Activated effector memory CD4-positive, alpha-beta T cell treated with anti-CD3 and anti-CD28 coated beads, Interleukin-2, amount 50 U/mL, for 16 hours (primary cell): ENCODE data around the gene LITAF.
A peak's percentile ranks its signal among the peaks of the same experiment; 100 is the strongest.
"Not testable (repeated sequence)": the region's sequence is repeated elsewhere in the genome, so short reads cannot be mapped to it uniquely, and the experiment has no call there.

Experiments used
- DNase-seq: peaks from one replicate; pipeline ENCODE4 v3.0.0-alpha.2; 2020

Gene LITAF

DNA sequence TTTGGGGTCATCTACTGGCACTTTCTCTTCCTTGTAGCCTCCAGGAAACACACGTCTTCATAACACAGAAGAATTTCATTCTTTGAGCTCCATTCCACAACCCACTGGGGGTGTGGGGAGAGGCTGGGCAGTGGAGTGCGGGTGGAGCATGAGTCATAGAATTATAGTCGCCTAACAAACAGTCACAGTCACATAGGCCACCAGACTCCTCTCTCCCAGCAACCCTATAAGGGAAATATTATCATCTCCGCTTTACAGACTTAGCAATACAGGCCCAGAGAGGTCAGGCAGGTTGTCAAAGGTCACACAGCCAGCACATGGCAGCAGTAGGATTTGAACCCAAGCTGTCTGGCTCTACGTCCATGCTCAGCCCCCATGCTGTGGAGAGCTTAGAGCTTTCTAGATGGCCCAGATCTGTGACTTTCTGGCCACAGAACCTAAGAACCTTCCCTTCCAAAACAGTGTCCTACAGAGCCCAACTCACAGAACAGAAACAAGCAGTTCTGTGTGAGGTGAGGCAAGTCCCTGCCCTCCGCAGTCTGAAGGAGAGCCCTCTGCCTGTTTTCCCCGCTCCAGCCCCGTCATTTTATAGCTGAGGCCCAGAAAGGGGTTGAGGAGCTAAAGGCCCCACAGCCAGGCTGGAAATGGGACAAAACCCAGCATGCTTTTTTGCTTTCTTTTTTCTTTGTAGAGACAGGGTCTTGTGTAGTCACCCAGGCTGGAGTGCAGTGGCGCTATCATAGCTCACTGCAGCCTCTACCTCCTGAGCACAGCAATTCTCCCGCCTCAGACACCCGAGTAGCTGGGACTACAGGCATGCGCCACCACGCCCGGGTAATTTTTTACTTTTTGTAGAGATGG, 10.7 kb upstream of the LITAF start:
- no peak for DNase-seq

- no peak for DNase-seq
Observed at GRCh38 chr16:11596572-11597226, 10.0 kb upstream of the LITAF start.

DNA sequence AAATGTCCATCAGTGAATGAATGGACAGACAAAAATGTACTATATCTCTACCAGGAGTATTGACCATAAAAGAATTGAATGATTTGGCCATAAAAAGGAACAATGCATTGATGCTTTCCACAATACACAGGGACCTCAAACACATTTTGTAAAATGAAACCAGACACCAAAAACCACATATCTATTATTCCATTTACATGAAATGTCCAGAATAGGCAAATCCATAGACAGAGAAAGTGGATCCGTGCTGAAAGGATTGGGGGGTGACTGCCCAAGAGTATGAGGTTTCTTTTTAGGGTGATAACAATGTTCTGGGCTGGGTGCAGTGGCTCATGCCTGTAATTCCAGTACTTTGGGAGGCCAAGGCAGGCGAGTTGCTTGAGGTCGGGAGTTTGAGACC, 6.9 kb upstream of the LITAF start:
- DNase-seq, result no peak

- DNase-seq, result not testable (repeated sequence)
Observed at GRCh38 chr16:11593076-11593475, 6.4 kb upstream of the LITAF start.

GRCh38 chr16:11591630-11592029, 4.9 kb upstream of the LITAF start:
- not testable (repeated sequence) for DNase-seq

DNA sequence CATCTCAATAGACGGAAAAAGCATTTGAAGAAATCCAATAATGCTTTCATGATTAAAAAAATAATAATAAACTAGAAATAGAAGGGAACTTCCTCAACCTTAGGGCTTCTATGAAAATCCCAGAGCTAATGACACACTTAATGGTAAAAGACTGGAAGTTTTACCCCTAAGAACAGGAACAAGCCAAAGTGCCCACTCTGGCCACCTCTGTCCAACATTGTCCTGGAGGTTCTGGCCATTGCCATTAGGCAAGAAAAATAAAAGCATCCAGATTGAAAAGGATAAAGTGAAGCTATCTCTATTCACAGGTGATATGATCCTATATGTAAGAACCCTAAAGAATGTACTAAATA, 2.5 kb upstream of the LITAF start:
- no peak for DNase-seq

- no peak for DNase-seq
Observed at GRCh38 chr16:11588321-11589197, 1.8 kb upstream of the LITAF start.

DNA sequence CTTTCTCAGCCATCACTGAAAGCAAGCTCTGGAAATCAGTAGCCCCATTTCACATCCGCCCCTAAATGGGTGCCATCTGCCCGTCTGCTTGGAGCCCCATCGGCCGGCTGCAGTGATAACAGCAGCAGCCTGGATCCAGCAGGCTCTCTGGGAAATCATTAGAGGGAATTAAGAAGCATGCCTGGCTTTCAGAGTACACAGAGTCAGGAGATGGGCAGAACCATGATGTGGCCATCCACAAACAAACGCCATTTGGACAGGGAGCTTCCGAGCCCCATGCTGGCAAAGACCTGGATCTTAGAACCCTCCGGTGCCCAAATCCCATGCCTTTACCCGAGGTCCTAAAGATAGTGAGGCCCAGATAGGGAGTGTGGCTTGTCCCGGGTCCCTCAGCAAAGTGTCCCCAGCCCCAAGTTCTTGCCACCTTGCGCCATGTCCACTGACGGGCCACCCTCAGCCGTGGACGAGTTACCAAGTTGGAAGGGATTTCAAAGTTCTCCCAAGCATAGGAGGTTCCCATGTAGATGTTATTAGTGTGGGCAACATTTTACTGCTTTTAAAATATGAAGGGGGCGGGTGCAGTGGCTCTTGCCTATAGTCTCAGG, 1.0 kb upstream of the LITAF start:
- DNase-seq, result no peak

- DNase-seq, result no peak
Observed at GRCh38 chr16:11586378-11586855, 302 bp downstream of the LITAF start.

- peak; percentile 71 for DNase-seq
Observed at GRCh38 chr16:11585460-11586377, 1.0 kb downstream of the LITAF start.

GRCh38 chr16:11583889-11584565, 2.7 kb downstream of the LITAF start:
- no peak for DNase-seq

- no peak for DNase-seq
Observed at GRCh38 chr16:11583166-11583565, 3.6 kb downstream of the LITAF start.

GRCh38 chr16:11582157-11582814, 4.4 kb downstream of the LITAF start:
- no peak for DNase-seq

GRCh38 chr16:11581678-11582077, 5.0 kb downstream of the LITAF start:
- DNase-seq, result no peak

GRCh38 chr16:11580451-11581086, 6.2 kb downstream of the LITAF start:
- no peak for DNase-seq

GRCh38 chr16:11577290-11577660, 9.4 kb downstream of the LITAF start:
- not testable (repeated sequence) for DNase-seq

DNA sequence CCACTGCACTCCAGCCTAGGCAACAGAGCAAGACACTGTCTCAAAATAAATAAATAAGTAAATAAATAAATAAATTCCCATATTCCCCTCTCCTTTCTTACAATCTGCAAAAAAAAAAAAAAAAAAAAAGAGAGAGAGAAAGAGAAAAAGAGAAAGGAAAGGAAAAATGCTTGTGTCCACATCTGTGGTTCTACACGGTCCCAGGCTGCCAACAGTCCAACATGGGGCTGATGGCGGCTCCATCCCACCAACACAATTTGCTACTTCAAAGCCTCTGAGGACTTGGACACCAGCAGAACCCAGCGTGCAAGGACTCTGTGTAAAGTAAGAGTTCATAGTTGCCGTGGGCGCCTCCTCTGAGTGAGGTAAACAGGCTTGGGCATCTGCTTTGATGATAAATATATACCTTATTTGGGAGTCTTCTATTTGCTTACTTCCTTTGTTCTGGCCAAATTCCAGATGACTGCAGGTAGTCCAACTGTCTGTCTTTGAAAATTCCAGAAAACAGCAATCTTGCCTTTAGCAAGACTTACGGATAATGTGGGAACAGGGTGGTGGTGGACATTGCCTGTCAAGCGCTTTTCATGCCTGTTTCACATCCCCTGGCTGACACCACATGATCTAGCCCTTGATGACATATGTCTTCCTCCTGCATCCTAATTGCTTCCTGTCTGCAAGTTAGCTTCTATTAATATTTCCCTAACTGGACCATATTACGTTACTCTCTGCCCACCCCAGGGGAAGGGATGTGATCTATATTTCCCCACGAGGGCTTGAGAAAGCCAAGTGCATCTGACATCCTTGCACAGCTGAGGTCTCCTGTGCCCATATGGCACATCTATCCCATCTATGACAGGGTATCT, 10.1 kb downstream of the LITAF start:
- DNase-seq, result no peak

GRCh38 chr16:11575223-11575589, 11.5 kb downstream of the LITAF start:
- no peak for DNase-seq
